ENCODE results near the gene ALCAM. TPM values are rescaled to one million over a fixed set of nuclear protein-coding genes. Genes with fewer than 3 reads are reported as not detected.

The ALCAM gene
- polyA plus RNA-seq, 1 experiment: 275 TPM

- ChIA-PET POLR2A (no interaction called here), CTCF (no interaction called here)
- Histone ChIP-seq H3K27ac (ENCODE audit: low read depth, low read length) (no peak overlapping the region), H3K27me3 (ENCODE audit: control insufficient read depth, insufficient read depth, low read length) (no peaks in the 10 kb centered on the region), H3K4me3 (ENCODE audit: low read depth, low read length) (no peak overlapping the region), H3K9me3 (ENCODE audit: control insufficient read depth, insufficient read depth, low read length) (no peaks in the 10 kb centered on the region)
- no peak for DNase-seq (ENCODE audit: low read depth, low spot score)
- no peak for TF ChIP-seq CTCF (IDR thresholded peaks at IDR 0.05; ENCODE audit: low read depth, low read length)
Observed at GRCh38 chr3:105620236-105620635, 253.5 kb downstream of the ALCAM start.

GRCh38 chr3:105622169-105622568, 255.5 kb downstream of the ALCAM start:
- Histone ChIP-seq H3K4me3 (ENCODE audit: low read depth, low read length) (no peak overlapping the region), H3K27ac (ENCODE audit: low read depth, low read length) (no peak overlapping the region), H3K9me3 (ENCODE audit: control insufficient read depth, insufficient read depth, low read length) (no peaks in the 10 kb centered on the region), H3K27me3 (ENCODE audit: control insufficient read depth, insufficient read depth, low read length) (no peaks in the 10 kb centered on the region)
- no peak for DNase-seq (ENCODE audit: low read depth, low spot score)
- CTCF ChIA-PET: no interaction called here
- POLR2A ChIA-PET: no interaction called here
- TF ChIP-seq CTCF (IDR thresholded peaks at IDR 0.05; ENCODE audit: low read depth, low read length): no peak
